ENCODE measurements around the gene EPS8L2.
A peak's percentile ranks its signal among the peaks of the same experiment; 100 is the strongest.

Gene EPS8L2

DNA sequence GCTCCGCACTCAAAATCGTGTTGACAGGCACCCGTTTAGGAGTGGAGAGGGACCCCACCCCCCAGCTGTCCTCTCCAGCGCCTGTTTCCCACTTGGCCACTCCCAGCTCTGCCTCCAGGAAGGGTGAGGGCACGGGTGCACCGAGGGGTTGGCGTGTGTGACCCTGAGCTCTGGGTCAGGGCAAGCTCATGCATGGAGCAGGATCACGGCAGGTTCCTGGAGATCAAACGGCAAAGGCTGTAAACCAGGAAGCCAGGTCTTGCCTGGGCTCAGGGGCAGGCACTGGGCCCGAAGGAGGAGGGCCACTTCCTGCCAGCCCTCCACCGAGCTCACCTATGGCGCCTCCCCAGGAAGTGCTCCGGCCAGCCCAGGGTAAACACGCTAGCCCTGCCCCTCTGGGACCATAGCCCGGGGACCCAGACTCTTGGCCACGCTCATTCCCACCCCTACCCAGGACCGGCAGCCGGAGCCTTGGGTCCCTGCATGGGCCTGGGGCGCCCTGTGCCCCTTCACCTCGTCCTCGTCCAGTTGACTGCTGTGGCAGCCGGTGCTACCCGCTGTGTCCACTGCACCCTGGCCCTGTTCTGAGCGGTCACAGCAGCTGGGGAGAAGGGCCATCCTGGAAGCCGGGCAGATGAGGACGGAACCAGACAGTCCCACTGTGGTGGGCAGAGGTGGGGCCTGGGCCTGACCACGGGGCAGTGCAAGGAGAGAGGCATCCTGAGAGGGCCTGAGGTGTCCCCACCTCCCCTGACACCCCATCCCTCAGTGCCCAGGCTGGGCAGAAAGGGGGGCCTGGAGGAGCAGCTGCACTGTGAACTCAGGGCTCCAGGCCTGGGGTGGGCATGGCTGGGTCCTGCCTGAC is 1.0 kb upstream of the EPS8L2 start:
- no peak for DNase-seq (ENCODE audit: low read depth)

DNA sequence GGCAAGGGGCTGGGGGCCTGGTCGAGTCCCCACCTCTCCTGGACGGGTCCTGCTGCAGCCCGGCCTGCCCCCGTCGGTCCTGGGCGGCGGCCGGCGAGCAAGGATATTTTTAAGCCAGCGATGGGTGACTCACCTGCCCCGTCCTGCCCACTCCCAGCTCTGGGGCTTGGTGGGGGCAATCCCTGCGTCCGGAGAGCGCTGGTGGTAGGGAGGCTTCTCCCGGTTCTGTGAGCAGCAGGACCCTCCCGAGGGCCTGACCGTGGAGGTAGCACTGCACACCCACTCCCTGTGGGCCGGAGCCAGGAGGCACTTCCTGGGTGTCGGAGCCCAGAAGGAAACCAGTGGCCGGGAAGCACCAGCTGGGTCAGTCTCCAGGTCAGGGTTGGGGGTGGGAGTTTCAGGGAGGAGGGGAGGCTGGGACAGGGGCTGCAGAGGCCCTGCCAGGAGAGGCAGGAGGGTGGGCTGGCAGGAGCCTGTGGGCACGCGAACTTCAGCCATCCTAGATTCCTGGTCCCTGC is 467 bp downstream of the EPS8L2 start:
- no peak for DNase-seq (ENCODE audit: low read depth)

DNA sequence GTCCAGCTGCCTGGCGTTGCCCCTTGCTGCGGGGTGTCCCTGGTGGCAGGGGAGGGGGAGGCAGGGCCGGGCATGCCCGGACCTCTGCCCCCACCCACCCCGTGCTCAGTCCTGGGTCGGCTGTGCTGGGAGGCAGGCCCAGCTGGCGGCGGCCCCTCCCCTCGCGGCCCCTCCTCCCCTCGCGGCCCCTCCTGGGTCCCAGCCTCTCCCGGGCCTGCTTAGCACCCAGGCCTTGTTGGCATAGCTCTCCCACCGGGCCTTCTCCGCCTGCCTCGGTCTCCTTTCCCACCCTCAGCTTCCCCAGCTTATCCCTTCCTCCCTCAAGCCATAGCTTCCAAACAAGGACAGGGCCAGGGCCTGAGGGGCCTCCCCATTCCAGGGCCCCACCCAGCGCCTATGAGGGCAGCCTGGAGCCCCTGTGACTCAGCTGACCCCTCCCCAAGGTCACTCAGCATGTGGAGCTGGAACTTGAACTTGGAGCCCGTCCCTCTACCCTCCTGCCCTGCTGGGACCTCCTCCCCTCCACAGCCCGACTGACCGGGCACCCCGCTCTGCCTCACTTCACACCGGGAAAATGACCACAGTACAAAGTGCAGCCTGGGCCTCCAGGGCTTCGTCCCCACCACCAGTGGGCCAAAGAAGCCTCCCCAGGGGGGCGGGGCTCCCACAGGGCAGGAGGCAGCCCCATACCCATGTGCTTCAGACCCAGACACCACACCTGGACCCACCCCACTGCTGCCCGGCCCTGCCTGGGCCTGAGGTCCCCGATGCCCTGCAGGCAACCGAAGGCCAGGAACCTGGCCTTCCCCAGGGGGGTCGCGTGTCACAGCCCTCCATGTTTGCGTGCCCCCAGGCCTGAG is 1.2 kb downstream of the EPS8L2 start:
- DNase-seq (ENCODE audit: low read depth), result no peak

DNA sequence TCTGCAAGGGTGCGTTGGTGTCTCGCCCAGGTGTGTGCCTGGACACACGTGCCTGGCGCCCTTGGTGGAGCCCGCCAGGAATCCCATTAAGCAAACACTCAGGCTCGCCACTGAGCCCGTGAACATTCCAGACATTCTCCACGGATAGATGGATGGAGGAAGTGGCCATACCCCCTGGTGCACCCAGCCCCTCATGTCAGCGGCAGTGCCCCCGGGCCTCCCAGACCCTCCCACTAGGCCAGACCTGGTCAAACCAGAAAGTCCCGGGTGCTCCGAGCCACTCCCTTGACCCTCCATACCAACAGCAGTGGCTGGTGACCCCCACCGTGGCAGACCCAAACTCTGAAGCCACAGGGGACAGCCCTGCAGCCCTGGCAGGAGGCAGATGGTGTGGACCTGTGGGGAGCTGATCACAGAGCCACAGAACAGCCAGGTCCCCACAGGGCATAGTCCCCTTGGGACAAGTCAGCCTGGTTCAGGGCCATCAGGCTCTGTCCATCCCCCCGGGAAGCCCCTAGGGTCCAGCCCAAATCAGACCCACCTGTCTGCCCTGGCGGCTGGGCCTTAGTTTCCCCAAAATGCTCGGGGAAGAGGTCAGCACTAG is 1.9 kb downstream of the EPS8L2 start:
- no peak for DNase-seq (ENCODE audit: low read depth)

DNA sequence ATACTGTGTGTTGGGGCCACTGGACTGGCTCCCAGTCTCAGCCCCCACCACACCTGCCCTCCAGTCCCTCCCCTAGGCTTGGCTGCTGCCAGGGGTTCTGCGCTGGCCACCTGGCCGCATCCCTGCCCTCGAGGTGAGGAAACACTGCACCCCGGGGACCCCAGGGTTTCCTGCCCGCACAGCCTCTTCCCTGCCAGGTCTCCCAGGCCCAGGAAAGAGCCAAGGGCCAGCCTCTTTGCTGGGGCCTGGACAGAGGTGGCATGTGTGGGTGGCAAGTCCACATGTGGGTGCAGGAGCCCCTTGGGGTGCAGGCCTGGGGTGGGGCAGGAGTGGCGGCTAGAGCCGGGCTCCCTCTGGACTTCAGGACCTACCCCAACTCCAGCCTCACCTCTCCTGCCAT is 2.5 kb downstream of the EPS8L2 start:
- no peak for DNase-seq (ENCODE audit: low read depth)

DNA sequence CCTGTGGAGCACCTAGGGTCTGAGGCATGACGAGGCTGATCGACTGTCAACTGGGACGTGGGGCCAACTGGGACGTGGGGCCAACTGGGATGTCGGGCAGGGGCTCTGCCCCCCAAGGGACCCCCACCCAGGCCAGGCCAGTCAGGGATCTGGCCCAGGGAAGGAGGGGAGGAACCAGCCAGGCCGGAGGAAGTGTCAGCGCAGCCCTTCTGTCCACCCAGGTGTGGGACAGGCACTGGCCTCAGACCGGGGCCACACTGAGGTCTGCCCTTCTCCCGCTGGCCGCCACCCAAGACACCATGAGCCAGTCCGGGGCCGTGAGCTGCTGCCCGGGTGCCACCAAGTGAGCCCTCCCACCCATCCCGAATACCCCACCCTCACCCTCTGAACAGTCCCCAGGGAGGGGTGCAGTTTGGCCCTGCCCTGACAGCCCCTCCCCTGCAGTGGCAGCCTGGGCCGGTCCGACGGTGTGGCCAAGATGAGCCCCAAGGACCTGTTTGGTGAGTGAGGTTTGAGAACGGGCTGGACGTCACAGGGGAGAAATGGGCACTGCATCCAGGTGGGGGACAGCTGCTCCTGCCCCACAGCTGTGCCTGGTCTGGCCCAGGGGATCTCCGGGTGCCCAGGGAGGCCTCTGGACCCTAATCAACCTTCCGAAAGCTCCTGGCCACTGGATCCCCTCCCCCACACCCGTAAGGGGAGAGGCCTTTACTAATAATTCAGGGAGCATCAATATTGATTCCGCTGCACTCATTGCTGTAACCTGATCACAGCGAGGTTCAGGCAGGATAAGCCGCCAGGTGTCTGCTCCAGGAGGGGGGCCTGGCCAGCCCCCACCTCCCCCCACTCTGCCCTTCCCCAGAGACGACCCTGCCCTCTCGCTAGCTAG is 3.3 kb downstream of the EPS8L2 start:
- no peak for DNase-seq (ENCODE audit: low read depth)

DNA sequence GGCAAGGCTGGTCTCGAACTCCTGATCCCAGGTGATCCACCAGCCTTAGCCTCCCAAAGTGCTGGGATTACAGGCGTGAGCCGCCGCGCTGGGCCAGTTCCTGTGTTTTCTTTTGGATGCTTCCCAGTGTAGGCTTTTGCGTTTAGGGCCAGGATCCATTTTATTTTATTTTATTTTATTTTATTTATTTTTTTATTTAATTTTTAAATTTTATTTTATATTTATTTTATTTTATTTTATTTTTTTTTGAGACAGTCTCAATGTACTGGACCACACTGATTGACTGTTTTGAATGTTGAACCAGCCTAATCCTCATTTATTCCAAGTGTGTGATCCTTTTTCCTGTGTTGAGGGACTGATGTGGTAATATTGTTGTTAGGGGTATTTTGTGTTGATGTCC is 8.4 kb downstream of the EPS8L2 start:
- no peak for DNase-seq (ENCODE audit: low read depth)

DNA sequence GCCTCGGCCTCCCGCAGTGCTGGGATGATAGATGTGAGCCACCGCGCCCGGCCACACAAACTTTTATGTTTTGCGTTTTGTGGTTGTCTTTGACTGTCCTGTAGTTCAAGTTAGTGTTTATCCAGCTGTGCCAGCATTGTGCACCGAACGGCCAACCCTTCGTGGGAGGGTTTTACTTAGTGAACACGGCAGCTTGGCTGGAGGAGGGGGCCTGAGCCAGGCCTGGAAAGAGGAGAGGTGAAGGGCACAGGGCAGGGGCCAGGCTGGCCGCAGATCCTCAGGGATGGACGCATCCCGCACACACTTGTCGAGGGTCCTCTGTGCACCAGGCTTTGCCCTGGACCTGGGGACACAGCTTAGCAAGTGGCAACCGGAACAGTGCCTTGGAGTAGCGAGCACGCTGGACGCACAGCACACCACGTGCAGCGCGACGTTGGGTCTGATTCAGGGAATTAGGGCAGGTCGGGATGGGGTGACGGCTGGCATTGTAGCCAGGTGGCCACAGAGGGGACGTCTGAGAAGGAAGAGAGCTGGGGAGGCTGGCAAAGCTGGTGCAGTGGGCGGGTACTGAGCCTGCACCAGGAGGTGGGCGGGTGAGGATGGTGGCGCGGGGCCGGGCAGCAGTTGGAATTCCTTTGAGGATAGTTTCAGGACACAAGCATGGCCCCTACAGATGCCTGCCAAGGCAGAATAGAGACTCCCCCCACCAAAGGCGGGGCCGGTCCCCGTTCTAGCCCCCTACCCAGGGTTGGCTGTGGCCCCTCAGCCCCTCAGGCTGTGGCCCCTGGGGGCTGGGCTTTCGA is 13.4 kb downstream of the EPS8L2 start:
- no peak for DNase-seq (ENCODE audit: low read depth)

DNA sequence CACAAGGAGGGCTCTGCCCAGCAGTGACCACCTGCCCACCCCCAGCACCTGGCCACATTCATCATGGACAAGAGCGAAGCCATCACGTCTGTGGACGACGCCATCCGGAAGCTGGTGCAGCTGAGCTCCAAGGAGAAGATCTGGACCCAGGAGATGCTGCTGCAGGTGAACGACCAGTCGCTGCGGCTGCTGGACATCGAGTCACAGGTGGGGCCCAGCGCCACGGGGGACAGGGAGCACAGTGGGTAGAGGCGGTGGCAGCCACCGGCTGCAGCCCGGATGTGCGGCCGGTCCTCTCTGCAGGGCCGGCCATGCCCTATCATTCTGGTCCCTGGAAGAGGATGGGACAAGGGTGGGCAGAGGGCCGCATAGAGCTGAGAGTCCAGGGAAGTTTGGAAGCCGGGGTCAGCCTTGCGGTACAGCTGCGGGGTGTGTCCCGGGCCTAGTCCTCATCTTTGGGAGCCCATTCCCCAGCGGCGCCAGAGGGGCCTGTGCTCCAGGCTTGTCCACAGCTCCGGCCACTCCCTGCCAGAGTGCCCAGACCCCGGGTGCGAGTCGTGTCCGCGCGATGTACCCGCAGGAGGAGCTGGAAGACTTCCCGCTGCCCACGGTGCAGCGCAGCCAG is 14.1 kb downstream of the EPS8L2 start:
- no peak for DNase-seq (ENCODE audit: low read depth)

DNA sequence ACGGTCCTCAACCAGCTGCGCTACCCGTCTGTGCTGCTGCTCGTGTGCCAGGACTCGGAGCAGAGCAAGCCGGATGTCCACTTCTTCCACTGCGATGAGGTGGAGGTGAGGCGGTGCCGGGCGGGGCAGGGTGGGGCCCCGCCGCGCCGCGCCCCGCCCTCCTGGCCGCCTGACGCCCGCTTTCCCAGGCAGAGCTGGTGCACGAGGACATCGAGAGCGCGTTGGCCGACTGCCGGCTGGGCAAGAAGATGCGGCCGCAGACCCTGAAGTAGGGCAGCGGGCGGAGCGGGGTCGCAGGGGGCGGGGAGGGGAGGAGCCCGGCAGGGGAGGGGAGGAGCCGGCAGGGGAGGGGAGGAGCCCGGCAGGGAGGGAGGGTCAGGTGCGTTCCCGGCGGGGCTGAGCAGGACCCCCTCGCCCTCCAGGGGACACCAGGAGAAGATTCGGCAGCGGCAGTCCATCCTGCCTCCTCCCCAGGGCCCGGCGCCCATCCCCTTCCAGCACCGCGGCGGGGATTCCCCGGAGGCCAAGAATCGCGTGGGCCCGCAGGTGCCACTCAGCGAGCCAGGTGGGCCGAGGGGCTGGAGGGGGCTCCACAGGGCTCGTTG is 14.7 kb downstream of the EPS8L2 start:
- peak; percentile 38 for DNase-seq (ENCODE audit: low read depth)

DNA sequence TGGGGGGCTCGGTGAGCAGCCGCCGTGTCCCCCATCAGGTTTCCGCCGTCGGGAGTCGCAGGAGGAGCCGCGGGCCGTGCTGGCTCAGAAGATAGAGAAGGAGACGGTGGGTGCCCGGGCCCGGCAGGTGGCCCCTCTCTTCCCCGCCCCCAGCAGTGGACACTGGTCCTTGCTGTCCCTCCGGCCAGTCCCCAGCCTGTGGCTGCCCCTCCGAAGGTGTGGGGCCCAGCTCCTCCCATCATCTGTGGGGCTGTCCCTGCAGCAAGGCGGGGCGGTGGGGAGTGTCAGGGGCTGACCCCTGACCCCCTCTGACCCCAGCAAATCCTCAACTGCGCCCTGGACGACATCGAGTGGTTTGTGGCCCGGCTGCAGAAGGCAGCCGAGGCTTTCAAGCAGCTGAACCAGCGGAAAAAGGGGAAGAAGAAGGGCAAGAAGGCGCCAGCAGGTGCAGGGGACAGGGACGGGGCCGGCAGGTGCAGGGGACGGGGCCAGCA is 15.3 kb downstream of the EPS8L2 start:
- DNase-seq (ENCODE audit: low read depth), result no peak

DNA sequence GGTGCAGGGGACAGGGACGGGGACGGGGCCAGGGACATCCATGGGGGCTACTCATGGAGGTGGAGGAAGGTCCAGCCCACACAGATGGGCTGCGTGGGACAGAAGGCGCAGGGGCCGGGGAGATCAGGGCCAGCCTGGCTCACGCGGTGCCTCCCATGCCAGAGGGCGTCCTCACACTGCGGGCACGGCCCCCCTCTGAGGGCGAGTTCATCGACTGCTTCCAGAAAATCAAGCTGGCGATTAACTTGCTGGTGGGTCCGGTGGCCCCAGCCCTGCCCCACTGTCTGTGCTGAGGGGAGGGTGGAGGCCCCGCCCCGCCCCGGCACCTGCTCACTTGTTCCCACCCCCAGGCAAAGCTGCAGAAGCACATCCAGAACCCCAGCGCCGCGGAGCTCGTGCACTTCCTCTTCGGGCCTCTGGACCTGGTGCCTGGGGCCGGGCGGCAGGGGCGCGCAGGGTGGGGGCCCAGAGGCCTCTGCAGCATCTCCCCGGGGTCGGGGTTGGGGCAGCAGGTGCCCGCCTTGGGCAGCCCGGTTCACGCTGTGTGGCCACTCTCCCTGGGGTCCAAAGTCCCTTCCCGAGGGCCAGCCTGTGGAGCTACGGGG is 15.8 kb downstream of the EPS8L2 start:
- DNase-seq (ENCODE audit: low read depth), result peak; percentile 30

DNA sequence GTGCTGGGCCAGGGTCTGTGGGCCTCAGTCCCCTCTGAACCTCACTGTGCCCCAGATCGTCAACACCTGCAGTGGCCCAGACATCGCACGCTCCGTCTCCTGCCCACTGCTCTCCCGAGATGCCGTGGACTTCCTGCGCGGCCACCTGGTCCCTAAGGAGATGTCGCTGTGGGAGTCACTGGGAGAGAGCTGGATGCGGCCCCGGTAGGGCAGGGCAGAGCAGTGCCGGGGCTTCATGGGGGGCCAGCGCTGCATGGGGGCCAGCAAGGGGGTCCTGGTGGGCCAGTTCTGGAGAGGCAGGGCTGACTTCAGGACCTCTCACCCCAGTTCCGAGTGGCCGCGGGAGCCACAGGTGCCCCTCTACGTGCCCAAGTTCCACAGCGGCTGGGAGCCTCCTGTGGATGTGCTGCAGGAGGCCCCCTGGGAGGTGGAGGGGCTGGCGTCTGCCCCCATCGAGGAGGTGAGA is 16.3 kb downstream of the EPS8L2 start:
- no peak for DNase-seq (ENCODE audit: low read depth)

DNA sequence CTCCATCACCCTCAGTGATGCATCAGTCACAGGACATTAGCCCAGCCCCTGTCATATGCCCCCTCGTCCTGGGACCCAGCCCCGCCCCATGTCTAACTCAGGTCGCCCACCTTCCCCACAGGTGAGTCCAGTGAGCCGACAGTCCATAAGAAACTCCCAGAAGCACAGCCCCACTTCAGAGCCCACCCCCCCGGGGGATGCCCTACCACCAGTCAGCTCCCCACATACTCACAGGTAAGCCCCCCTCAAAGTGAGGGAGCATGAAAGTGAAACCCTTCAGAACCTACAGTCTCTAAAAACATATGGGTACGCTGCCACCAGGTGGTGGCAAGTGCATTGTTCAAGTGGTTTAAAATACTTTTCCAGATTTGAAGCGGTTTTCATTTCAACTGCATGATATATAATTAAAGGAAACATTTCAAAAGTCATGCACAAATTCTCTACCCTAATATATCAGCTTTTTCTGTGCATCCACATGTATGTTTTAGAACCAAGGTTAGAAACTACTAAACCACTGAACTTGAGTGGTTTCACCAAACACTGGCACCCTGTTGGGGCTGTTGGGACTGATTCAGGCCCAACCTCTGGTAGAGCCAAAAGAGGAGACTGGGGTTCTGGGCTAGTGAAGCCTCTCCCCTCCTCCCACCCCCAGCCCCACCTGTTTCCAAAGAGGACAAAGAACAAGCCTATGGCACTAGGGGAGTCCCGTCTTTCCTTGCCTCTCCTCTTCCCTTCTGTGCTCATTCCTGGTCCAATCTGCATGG is 17.3 kb downstream of the EPS8L2 start:
- DNase-seq (ENCODE audit: low read depth), result peak; percentile 36

DNA sequence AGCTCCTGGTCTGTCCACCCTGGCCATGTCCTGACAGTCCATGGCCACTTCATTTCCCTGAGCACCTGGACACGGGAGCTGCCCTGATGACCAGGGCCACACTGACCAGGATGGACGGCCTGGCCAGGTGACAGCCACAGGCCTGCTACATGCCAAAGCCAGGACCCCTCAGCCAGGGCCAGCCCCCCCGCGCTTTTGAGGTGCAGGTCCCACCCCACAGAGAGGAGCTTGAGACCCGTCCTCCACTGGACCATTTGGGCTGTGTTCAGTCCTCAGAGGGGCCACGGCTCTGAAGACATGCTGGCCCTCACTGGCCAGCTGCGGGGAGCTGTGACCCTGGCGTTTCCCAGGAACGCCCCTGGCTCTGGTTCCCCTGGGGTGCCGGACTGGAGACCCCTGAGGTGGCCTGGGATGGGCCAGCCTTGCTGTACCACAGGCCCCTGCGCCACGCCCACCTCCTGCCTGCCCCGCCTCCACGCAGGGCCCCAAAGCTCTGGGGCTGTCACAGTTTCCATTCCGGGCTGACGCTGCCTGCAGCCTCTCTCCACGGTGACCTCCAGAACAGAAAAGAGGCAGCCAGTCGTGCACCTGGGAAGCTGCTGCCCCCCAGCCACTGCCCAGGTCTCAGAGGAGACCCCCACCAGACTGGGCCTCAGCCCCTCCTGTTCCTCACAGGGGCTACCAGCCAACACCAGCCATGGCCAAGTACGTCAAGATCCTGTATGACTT is 18.2 kb downstream of the EPS8L2 start:
- DNase-seq (ENCODE audit: low read depth), result no peak

DNA sequence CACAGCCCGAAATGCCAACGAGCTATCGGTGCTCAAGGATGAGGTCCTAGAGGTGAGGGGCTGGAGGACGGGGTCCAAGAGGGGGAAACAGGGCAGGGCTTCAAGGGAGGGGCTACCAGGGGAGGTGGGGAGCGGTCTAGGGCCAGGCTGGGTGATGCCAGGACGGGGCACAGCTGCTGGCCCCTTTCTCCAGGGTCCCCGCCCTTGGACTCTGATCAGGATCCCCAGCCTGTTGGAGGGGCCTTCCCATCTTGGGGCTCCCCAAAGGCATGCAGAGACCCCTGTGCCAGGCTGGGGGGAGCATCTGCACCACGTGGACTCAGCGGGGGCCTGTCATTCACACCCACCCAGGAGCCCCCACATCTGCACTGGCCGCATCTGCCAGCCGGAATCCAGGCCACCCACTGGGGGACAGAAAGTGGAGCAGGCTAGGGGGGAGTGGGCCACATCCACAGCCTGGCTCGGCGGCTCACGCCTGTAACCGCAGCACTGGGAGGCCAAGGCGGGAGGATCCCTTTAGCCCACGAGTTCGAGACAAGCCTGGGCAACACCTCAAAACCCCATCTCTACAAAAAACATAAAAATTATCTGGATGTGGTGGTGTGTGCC is 18.9 kb downstream of the EPS8L2 start:
- no peak for DNase-seq (ENCODE audit: low read depth)

DNA sequence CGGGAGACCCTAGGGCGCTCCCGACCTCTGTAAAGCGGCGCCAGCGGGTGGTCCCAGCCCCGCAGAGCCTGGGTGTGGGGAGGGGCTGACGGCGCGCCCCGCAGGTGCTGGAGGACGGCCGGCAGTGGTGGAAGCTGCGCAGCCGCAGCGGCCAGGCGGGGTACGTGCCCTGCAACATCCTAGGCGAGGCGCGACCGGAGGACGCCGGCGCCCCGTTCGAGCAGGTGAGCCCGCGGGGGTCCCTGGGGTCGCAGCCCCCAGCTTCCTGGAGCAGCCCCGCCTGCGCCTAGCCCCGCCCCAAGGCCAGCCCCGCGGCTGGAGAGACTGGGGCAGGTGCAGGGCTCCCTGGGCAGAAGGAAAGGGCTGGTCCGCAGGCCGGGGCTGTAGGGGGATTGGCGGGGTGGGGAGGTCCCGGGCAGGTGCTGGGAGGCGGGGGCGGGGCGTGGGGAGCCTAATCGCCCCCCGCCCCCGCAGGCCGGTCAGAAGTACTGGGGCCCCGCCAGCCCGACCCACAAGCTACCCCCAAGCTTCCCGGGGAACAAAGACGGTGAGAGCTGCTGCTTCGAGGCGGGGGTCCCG is 19.7 kb downstream of the EPS8L2 start:
- no peak for DNase-seq (ENCODE audit: low read depth)

Measured in activated gamma-delta T cell treated with anti-CD3 and anti-CD28 coated beads, Interleukin-2, amount 50 U/mL, for 16 hours (primary cell).